Activated naive CD8-positive, alpha-beta T cell treated with anti-CD3 and anti-CD28 coated beads, Interleukin-2, amount 10 ng/mL, durations not matched to agents 7 days and 5 days (primary cell): ENCODE measurements around the gene EEA1. TPM values are rescaled to one million over a fixed set of nuclear protein-coding genes. Genes with fewer than 3 reads are reported as not detected.

ENCODE experiments used
- ATAC-seq: fragments of 150-1000 bp; cut with Tn5 transposase; one replicate; pipeline ENCODE4 v1.10.0; 2021; ENCODE audit warnings: low read depth, moderate library complexity
- POLR2A ChIA-PET: fragments of 350-600 bp; sonication (Branson Sonifier 250); formaldehyde crosslinking; loops from one replicate; lab custom pipeline; 2021; ENCODE audit warnings: antibody characterized with exemption; lab: Charles Lee
- DNase-seq: peaks from one replicate; pipeline ENCODE4 v3.0.0; 2021
- H3K27ac Mint-ChIP-seq: one replicate; pipeline ENCODE4 v1.8.0; 2022; ENCODE audit warnings: mild to moderate bottlenecking, mixed read lengths
- H3K27me3 Mint-ChIP-seq: one replicate; pipeline ENCODE4 v1.8.0; 2022; ENCODE audit warnings: mild to moderate bottlenecking, moderate library complexity, mixed read lengths
- H3K36me3 Mint-ChIP-seq: one replicate; pipeline ENCODE4 v1.8.0; 2021; ENCODE audit warnings: mild to moderate bottlenecking, mixed read lengths
- H3K4me1 Mint-ChIP-seq: one replicate; pipeline ENCODE4 v1.8.0; 2021; ENCODE audit warnings: mixed read lengths
- H3K4me3 Mint-ChIP-seq: one replicate; pipeline ENCODE4 v1.8.0; 2022; ENCODE audit warnings: mild to moderate bottlenecking, moderate library complexity, mixed read lengths
- H3K9me3 Mint-ChIP-seq: one replicate; pipeline ENCODE4 v1.8.0; 2021; ENCODE audit warnings: mixed read lengths
- total RNA-seq, 2 experiments: library from RNA; stranded (reverse); gene quantifications; one replicate each; pipeline ENCODE4 v1.2.3, GENCODE V29; 2021

The EEA1 gene
- total RNA-seq, 2 experiments from 2014 or later, result 15.4 to 16.0 TPM

DNA sequence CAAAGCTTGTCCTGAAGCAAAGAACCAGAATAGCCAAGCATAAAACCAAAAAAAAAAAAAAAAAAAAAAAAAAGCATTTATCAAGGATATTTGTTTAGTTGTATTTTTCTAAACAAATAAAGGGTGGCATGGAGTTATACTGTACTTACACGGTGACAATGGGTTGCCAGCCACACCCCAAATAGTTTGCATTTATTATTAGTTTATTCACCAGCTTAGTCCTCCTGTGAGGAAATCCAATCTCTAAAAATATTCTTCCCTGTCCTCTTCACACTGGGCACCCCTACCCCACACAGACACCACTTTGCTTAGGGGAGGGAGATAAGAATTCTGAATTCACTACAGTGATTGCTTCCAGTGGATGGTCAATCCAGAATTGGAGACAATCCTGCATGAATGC is 207.4 kb downstream of the EEA1 start:
- DNase-seq (no peak), ATAC-seq (no peak)
- Mint-ChIP-seq H3K9me3 (peaks cover 6% of the 10 kb centered on the region), H3K4me1 (no peaks in the 10 kb centered on the region), H3K27me3 (peaks cover 3% of the 10 kb centered on the region), H3K4me3 (no peak overlapping the region), H3K27ac (no peak overlapping the region), H3K36me3 (no peaks in the 10 kb centered on the region)
- POLR2A ChIA-PET, result no interaction called here

DNA sequence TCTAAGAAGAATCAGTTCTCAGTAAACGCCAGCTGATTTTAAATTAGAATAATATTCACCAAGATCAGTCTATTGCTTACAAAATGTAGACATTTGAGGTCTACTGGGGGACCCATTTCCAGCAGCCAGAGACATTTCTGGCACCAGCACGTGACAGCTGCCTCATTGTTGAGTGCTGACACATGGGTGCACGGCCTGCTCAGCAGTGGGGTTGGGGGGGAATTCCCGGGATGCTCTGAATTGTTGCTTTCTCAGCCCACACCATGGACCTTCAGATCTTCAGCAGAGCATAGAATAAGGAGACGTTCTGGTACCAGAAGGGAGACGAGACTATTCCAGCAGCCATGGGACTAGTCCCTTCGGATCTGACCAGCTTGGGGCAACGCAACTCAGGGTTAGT is 208.0 kb downstream of the EEA1 start:
- Mint-ChIP-seq H3K4me3 (no peak overlapping the region), H3K4me1 (no peaks in the 10 kb centered on the region), H3K36me3 (no peaks in the 10 kb centered on the region), H3K27me3 (peaks cover 3% of the 10 kb centered on the region), H3K9me3 (peaks cover 6% of the 10 kb centered on the region), H3K27ac (no peak overlapping the region)
- POLR2A ChIA-PET, result no interaction called here
- no peak for DNase-seq
- no peak for ATAC-seq

Other genes with a start within 250 kb of the EEA1 start
- gene PLEKHG7, start 226.3 kb downstream of the EEA1 start, total RNA-seq, result not detected